ENCODE data around the gene WWOX. TPM values are rescaled to one million over a fixed set of nuclear protein-coding genes. Genes with fewer than 3 reads are reported as not detected.

WWOX gene
- total and polyA plus RNA-seq, 2 donors (not counting 3 experiments of a cell fraction or from before 2014, with no cell fraction given): 6.2 to 12.5 TPM

DNA sequence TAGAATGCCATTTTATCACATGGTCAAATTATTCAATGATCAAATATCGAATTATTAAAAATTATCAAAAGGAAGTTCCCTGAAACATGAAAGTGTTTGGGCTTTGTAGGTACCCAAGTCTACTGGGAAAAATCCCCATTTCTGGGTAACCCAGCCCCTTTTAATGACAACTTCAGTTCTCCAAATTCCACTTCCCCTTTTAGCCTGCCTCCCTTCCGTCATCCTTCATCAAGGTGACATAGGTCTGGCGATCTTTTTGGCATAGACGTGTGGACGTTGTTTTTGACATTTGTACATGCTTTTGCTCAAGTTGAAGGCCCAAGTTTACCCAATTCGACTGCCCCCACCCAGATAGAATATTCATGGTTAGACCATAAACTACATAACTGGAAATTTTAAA, 840.1 kb downstream of the WWOX start:
- H3K9me3 ChIP-seq (replicated peaks; ENCODE audit: control insufficient read depth, insufficient read depth, low read length): peaks cover 5% of the 10 kb centered on the region
- POLR2A ChIA-PET: no interaction called here
- no peak for FAIRE-seq
- H3K79me2 ChIP-seq (ENCODE audit: control insufficient read depth, insufficient read depth, low read length): no peaks in the 10 kb centered on the region
- no peaks in the 10 kb centered on the region for H3K27me3 ChIP-seq (ENCODE audit: control insufficient read depth in 2 of 2, insufficient read depth in 2 of 2, low read length in 2 of 2)
- TF ChIP-seq EZH2 (IDR thresholded peaks at IDR 0.05; ENCODE audit: borderline replicate concordance, low read depth, low read length, severe bottlenecking) (no peak), POLR2A (IDR thresholded peaks at IDR 0.05; ENCODE audit: low read depth, low read length) (no peak), FOS (IDR thresholded peaks at IDR 0.05; ENCODE audit: borderline replicate concordance, insufficient read depth, low read length) (no peak)
- dilution Hi-C loops (cut with MboI; ENCODE audit: extremely low pct_ligation_motif_present, low sequenced_read_pairs): no loop called here
- no peak overlapping the region for H2AFZ ChIP-seq (ENCODE audit: low read depth, low read length)
- no TSS peak for BruUV-seq (replicated peaks)
- no peaks in the 10 kb centered on the region for H3K4me1 ChIP-seq (ENCODE audit: control insufficient read depth, extremely low read depth, insufficient read depth, low read length)
- H3K9me1 ChIP-seq (replicated peaks; ENCODE audit: control insufficient read depth, extremely low read depth, insufficient read depth, low read length): no peaks in the 10 kb centered on the region
- no peak for DNase-seq (ENCODE audit: low read depth, low spot score)
- no peak overlapping the region for H3K27ac ChIP-seq (ENCODE audit: insufficient read depth, low read depth, low read length)
- H3K9ac ChIP-seq (replicated peaks; ENCODE audit: extremely low read depth, insufficient read depth, low read length): no peak overlapping the region
- intact Hi-C loops (cut with micrococcal nuclease): no loop called here
- CTCF ChIA-PET: no interaction called here
- H3K36me3 ChIP-seq (ENCODE audit: control insufficient read depth in 2 of 2, extremely low read depth in 1 of 2, insufficient read depth in 2 of 2, low read length in 2 of 2): no peaks in the 10 kb centered on the region
- no peaks in the 10 kb centered on the region for H4K20me1 ChIP-seq (replicated peaks; ENCODE audit: control insufficient read depth, extremely low read depth, insufficient read depth, low read length)
- no peak overlapping the region for H3K4me2 ChIP-seq (ENCODE audit: insufficient read depth, low read length)
- H3K4me3 ChIP-seq (replicated peaks in 1 of 3; ENCODE audit: insufficient read depth in 1 of 3, low read depth in 1 of 3, low read length in 3 of 3): no peak overlapping the region

GRCh38 chr16:78942625-78943245, 843.3 kb downstream of the WWOX start:
- H3K27me3 ChIP-seq (ENCODE audit: control insufficient read depth in 2 of 2, insufficient read depth in 2 of 2, low read length in 2 of 2): no peaks in the 10 kb centered on the region
- no peaks in the 10 kb centered on the region for H3K79me2 ChIP-seq (ENCODE audit: control insufficient read depth, insufficient read depth, low read length)
- H3K27ac ChIP-seq (ENCODE audit: insufficient read depth, low read depth, low read length): no peak overlapping the region
- no TSS peak for BruUV-seq (replicated peaks)
- H3K9ac ChIP-seq (replicated peaks; ENCODE audit: extremely low read depth, insufficient read depth, low read length): no peak overlapping the region
- dilution Hi-C loops (cut with MboI; ENCODE audit: extremely low pct_ligation_motif_present, low sequenced_read_pairs) (no loop called here), intact Hi-C loops (cut with micrococcal nuclease) (no loop called here)
- H3K4me2 ChIP-seq (ENCODE audit: insufficient read depth, low read length): no peak overlapping the region
- no peaks in the 10 kb centered on the region for H3K36me3 ChIP-seq (ENCODE audit: control insufficient read depth in 2 of 2, extremely low read depth in 1 of 2, insufficient read depth in 2 of 2, low read length in 2 of 2)
- no peaks in the 10 kb centered on the region for H3K9me1 ChIP-seq (replicated peaks; ENCODE audit: control insufficient read depth, extremely low read depth, insufficient read depth, low read length)
- H3K4me3 ChIP-seq (replicated peaks in 1 of 3; ENCODE audit: insufficient read depth in 1 of 3, low read depth in 1 of 3, low read length in 3 of 3): no peak overlapping the region
- CTCF ChIA-PET: no interaction called here
- H2AFZ ChIP-seq (ENCODE audit: low read depth, low read length): no peak overlapping the region
- H4K20me1 ChIP-seq (replicated peaks; ENCODE audit: control insufficient read depth, extremely low read depth, insufficient read depth, low read length): no peaks in the 10 kb centered on the region
- FAIRE-seq (no peak), DNase-seq (ENCODE audit: low read depth, low spot score) (no peak)
- POLR2A ChIA-PET: no interaction called here
- no peaks in the 10 kb centered on the region for H3K4me1 ChIP-seq (ENCODE audit: control insufficient read depth, extremely low read depth, insufficient read depth, low read length)
- peaks cover 9% of the 10 kb centered on the region for H3K9me3 ChIP-seq (replicated peaks; ENCODE audit: control insufficient read depth, insufficient read depth, low read length)
- TF ChIP-seq POLR2AphosphoS5 (IDR thresholded peaks at IDR 0.05; ENCODE audit: insufficient read depth, low read depth, low read length) (no peak), JUN (IDR thresholded peaks at IDR 0.05; ENCODE audit: borderline replicate concordance, insufficient read depth, insufficient read length, low read depth) (no peak), EZH2 (IDR thresholded peaks at IDR 0.05; ENCODE audit: borderline replicate concordance, low read depth, low read length, severe bottlenecking) (no peak), FOS (IDR thresholded peaks at IDR 0.05; ENCODE audit: borderline replicate concordance, insufficient read depth, low read length) (no peak), MYC (IDR thresholded peaks at IDR 0.05; ENCODE audit: low read depth, low read length) (no peak), GATA2 (IDR thresholded peaks at IDR 0.05; ENCODE audit: insufficient read depth, insufficient read length, low read depth, low read length) (no peak), POLR2A (IDR thresholded peaks at IDR 0.05; ENCODE audit: low read depth, low read length) (no peak)
- TF ChIP-seq, protein P1, sequence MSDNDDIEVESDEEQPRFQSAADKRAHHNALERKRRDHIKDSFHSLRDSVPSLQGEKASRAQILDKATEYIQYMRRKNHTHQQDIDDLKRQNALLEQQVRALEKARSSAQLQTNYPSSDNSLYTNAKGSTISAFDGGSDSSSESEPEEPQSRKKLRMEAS (IDR thresholded peaks at IDR 0.05; ENCODE audit: insufficient read depth, insufficient read length): no peak
- TF ChIP-seq, protein P2, sequence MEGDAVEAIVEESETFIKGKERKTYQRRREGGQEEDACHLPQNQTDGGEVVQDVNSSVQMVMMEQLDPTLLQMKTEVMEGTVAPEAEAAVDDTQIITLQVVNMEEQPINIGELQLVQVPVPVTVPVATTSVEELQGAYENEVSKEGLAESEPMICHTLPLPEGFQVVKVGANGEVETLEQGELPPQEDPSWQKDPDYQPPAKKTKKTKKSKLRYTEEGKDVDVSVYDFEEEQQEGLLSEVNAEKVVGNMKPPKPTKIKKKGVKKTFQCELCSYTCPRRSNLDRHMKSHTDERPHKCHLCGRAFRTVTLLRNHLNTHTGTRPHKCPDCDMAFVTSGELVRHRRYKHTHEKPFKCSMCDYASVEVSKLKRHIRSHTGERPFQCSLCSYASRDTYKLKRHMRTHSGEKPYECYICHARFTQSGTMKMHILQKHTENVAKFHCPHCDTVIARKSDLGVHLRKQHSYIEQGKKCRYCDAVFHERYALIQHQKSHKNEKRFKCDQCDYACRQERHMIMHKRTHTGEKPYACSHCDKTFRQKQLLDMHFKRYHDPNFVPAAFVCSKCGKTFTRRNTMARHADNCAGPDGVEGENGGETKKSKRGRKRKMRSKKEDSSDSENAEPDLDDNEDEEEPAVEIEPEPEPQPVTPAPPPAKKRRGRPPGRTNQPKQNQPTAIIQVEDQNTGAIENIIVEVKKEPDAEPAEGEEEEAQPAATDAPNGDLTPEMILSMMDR (IDR thresholded peaks at IDR 0.05; ENCODE audit: extremely low read depth in 1 of 2, insufficient read depth in 1 of 2, low read depth in 1 of 2, low read length in 2 of 2): no peak
